DND-41 (cell line): ENCODE results near the gene MCRIP2.

Experiments
- EZH2 ChIP-seq: IDR thresholded peaks from 3 replicates; pipeline ENCODE4 v1.6.1; 2012; ENCODE audit warnings: borderline replicate concordance, low read depth, mild to moderate bottlenecking, moderate library complexity, low read length, inconsistent platforms; ENCODE audit not compliant: severe bottlenecking
- TF ChIP-seq, protein P1 (sequence below): IDR thresholded peaks from 2 replicates; pipeline ENCODE4 v1.5.1; 2012; ENCODE audit warnings: borderline replicate concordance, low read length, moderate library complexity, mild to moderate bottlenecking; ENCODE audit not compliant: poor library complexity, severe bottlenecking; ENCODE audit errors: extremely low read depth

- TF ChIP-seq, protein P1, sequence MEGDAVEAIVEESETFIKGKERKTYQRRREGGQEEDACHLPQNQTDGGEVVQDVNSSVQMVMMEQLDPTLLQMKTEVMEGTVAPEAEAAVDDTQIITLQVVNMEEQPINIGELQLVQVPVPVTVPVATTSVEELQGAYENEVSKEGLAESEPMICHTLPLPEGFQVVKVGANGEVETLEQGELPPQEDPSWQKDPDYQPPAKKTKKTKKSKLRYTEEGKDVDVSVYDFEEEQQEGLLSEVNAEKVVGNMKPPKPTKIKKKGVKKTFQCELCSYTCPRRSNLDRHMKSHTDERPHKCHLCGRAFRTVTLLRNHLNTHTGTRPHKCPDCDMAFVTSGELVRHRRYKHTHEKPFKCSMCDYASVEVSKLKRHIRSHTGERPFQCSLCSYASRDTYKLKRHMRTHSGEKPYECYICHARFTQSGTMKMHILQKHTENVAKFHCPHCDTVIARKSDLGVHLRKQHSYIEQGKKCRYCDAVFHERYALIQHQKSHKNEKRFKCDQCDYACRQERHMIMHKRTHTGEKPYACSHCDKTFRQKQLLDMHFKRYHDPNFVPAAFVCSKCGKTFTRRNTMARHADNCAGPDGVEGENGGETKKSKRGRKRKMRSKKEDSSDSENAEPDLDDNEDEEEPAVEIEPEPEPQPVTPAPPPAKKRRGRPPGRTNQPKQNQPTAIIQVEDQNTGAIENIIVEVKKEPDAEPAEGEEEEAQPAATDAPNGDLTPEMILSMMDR, result no peak
- no peak for TF ChIP-seq EZH2
These were observed 33.6 kb upstream of the MCRIP2 start for GRCh38 chr16:608019-608418.
